NOMO-1 treated with DMSO at 0.1 percent for 48 hours (cell line): Measurements from ENCODE around the gene RTN4R.

Experiments used
- DNase-seq: peaks from one replicate; lab custom pipeline; 2025; ENCODE audit not compliant: unreplicated experiment; lab: John Stamatoyannopoulos, UW

RTN4R gene

GRCh38 chr22:20218987-20219386 is 49.1 kb downstream of the RTN4R start:
- DNase-seq: no peak

DNA sequence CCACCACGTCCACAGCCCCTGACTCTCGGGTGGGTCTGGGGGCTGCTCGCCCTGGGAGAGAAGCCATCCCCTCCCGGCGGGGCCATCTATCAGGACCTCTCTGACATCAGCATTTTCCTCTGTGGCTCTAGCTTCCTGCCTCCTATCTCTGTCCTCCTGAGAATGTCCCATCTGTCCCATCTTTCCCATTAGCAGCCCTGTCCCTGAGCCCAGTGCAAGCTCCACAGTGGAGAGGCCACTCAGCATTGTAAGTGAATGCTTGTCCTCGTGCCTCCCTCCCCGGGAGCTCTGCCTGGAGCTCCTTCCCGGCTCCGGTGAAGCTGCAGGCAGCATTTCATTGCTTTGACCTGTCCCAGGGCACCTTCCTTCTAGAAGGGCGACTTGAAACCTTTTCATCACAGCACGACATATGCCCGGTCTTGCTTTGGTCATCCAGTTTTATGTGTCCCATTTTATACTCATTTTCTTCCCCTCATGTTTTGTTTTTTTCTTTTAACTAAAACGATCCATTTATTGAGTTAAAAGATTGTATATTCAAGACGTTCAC is 49.7 kb downstream of the RTN4R start:
- DNase-seq: no peak

- DNase-seq: no peak
Measured at GRCh38 chr22:20217563-20217962, 50.6 kb downstream of the RTN4R start.

DNA sequence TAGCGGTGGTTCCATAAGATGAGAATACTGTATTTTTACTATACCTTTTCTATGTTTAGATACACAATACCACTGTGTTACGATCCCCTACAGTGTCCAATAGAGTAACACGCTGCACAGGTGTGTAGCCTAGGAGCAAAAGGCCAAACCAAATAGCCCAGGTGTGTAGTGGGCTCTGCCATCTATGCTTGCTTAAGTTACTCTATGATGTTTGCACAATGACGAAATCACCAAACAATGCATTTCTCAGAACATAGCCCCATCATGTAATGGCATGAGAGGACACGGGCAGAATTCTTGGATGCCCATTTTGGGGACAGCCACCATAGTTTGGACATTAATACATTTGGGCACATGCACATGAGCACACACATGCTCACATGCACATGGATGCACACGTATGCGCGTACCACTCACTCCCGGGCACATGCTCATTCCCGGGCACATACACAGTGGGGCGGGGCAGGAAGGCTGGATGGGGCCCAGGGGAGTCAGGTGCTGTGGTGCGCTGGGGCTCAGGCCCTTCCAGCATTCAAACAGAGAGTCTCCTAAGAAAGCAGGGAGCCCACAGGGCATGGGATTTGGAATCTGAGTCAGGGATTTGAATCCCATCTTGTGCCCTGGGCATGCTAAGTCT is 51.1 kb downstream of the RTN4R start:
- no peak for DNase-seq

GRCh38 chr22:20215742-20216141 is 52.4 kb downstream of the RTN4R start:
- no peak for DNase-seq

- no peak for DNase-seq
Measured at GRCh38 chr22:20214853-20215252, 53.3 kb downstream of the RTN4R start.

- no peak for DNase-seq
Measured at GRCh38 chr22:20213833-20214708, 54.0 kb downstream of the RTN4R start.

- no peak for DNase-seq
Measured at GRCh38 chr22:20212754-20213699, 55.1 kb downstream of the RTN4R start.

DNA sequence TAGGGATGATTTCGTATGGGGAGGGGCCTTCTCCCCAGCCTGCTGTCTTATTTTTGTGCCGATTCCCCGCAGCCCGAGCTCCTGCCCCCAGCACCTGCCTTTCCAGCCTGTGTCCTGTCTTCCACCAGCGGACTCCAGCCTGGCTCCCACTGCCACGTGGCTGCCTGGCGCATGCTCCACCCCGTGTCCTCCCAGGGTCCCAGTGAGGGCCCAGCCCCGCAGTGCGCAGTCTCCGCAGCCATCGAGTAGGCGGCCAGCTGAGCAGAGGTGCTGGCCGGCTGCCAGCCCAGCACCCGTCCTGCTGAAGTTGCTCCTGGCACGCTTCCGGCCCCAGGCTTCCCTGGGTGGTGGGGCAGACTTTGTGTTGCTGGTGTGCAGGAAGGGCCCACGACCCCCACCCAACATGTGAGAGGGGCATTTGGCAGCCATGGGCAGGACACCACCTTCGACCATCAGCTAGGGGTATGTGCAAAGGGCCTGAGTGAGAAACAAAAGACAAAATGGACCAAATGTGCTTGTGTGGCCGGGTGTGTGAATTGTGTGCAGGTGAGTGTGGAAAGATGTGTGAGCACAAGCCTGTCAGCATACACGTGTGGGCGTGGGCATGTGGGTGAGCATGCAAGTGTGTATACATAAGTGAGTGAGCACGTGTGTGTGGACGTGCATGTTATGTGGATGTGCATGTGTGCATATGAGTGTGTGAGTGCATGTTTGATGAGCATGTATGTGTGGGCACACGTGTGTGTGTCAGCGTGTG is 55.9 kb downstream of the RTN4R start:
- DNase-seq: no peak

DNA sequence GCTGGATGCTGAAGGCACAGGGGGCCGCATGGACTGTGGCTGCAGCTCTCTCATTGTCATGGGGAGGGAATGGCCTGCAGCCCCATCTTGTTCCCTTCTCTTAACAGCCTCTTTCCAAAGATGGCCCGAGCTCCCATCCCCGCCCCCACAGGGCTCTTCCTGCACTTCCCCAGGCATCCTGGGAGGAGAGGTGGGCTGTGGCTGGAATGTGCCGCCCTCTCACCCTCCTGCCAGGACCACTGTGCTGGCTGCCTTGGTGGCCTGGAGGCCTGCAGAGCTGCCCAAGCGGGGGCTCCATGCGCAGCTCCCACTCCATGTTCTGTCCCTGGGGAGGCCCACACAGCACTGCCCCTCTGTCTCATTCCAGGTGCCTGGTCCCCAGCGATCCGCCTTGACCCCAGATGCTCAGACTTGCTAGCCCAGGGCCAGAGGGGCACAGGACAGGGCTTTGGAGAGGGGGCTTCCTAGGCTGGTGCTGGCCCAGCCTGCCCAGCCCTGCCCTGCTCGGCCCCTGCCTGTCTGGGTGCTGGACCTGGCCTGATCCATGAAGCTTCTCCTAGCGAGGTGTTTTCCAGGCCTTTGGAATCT is 56.6 kb downstream of the RTN4R start:
- no peak for DNase-seq

DNA sequence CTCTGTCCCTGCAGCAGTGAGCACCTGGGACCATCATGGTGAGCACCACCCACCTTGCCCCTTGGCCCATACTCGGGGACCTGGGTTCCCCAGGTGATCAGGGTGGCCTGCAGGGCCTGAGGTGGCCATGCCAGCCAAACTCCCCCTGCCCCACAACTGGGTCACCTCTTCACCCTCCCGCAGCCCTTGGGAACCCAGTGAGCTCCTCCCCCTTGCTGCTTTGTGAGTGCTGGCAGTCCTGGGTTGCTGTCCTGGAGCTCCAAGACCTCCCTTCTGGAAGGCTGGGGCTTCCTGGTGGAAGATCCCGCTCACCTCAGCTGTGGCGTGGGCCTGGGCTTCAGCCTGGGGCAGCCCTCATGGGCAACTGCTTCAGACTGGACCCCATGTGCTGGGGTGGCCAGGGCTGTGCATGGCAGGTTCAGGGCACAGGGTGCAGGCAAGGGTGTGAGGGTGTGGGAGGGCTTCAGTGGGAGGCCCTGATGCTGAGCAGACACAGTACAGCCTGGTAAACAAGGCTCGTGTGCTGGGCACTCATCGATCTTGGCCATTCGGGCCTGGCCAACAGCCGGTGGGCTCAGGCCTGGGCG is 57.6 kb downstream of the RTN4R start:
- DNase-seq: no peak

GRCh38 chr22:20209761-20210250 is 58.3 kb downstream of the RTN4R start:
- no peak for DNase-seq

- DNase-seq: no peak
Measured at GRCh38 chr22:20208713-20209310, 59.3 kb downstream of the RTN4R start.

GRCh38 chr22:20207277-20208025 is 60.7 kb downstream of the RTN4R start:
- DNase-seq: no peak

- no peak for DNase-seq
Measured at GRCh38 chr22:20206709-20207215, 61.4 kb downstream of the RTN4R start.

- peak; percentile 68 for DNase-seq
Measured at GRCh38 chr22:20205964-20206708, 62.0 kb downstream of the RTN4R start.

DNA sequence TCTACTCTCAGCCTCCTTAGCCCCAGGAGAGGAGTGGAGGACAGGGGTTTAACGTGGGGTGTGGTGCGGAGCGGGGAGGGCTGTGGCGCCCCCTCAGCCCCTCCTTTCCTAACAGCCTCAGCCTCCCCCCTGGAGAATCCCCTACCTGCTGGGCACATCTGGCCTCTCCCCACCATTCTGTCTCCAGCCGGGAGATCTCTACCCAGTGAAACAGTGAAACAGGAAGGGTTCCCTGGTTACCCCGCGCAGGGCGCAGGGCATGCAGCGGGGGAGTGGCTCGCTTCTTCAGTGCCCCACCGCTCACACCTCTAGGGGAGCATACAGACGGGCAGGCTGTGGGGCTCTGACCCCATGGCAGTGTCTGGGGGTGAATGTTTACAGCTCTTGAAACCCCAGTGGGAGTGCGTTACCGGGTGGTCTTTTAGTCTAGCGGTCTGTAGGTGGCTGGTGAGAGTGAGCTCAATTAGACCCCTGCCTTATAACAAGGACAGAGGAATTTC is 62.6 kb downstream of the RTN4R start:
- no peak for DNase-seq
